GM12878 (cell line): ENCODE measurements around the gene BBLN.

Experiments
- CTCF ChIP-seq, 3 experiments: IDR thresholded peaks in 2 of 3; conservative IDR thresholded peaks in 1 of 3; 2 replicates each; pipeline ENCODE4 v1.5.1; 2011; ENCODE audit warnings: low read depth in 3 of 3, low read length in 3 of 3, mild to moderate bottlenecking in 3 of 3, control low read depth in 2 of 3, moderate library complexity in 2 of 3, inconsistent platforms in 1 of 3, mixed read lengths in 1 of 3; ENCODE audit not compliant: control insufficient read depth in 2 of 3, insufficient read depth in 1 of 3; ENCODE audit errors: extremely low read depth in 1 of 3
- EZH2 ChIP-seq: IDR thresholded peaks from 2 replicates; pipeline ENCODE4 v1.6.1; 2012; ENCODE audit warnings: low read depth, mild to moderate bottlenecking, control low read depth, inconsistent platforms, low read length, borderline replicate concordance; ENCODE audit not compliant: control insufficient read depth
- MAX ChIP-seq: IDR thresholded peaks from 2 replicates; pipeline ENCODE4 v1.6.1; 2012; ENCODE audit warnings: low read depth, low read length, improper control_type of control experiment
- RFX5 ChIP-seq: IDR thresholded peaks from 2 replicates; pipeline ENCODE4 v1.6.1; 2011; ENCODE audit warnings: low read depth, low read length, improper control_type of control experiment

- TF ChIP-seq CTCF (IDR thresholded peaks at IDR 0.05 in 2 of 3, conservative IDR thresholded peaks at IDR 0.05 in 1 of 3; ENCODE audit: control insufficient read depth in 2 of 3, extremely low read depth in 1 of 3, insufficient read depth in 1 of 3, low read depth in 3 of 3, low read length in 3 of 3) (no peak), RFX5 (no peak), EZH2 (no peak), MAX (no peak)
Observed at GRCh38 chr9:128141604-128142003, 18.5 kb upstream of the BBLN start.
